Sigmoid colon (tissue), 4 donors: ENCODE data around the gene PGAP1.

Experiments
- CTCF ChIP-seq, 4 experiments: fragments of 450-650 bp in 3 of 4; fragments of 200-600 bp in 1 of 4; IDR thresholded peaks; one replicate each; pipeline ENCODE4 v1.5.1; 2016 to 2019; ENCODE audit warnings: antibody characterized with exemption in 4 of 4, mild to moderate bottlenecking in 3 of 4, moderate library complexity in 2 of 4
- EP300 ChIP-seq, 4 donors: sonication (generic); formaldehyde crosslinking; IDR thresholded peaks; one replicate each; pipeline ENCODE4 v1.6.1; 2017; ENCODE audit warnings: antibody characterized with exemption in 4 of 4
- POLR2A ChIP-seq, 2 donors: fragments of 450-650 bp; IDR thresholded peaks; one replicate each; pipeline ENCODE4 v1.6.1; 2016; ENCODE audit warnings: antibody characterized with exemption in 2 of 2, mild to moderate bottlenecking in 2 of 2, moderate library complexity in 2 of 2
- POLR2AphosphoS5 ChIP-seq, 4 donors: sonication (generic); formaldehyde crosslinking; IDR thresholded peaks; one replicate each; pipeline ENCODE4 v1.6.1; 2017; ENCODE audit warnings: antibody characterized with exemption in 4 of 4

GRCh38 chr2:196959281-196959680 lies 32.8 kb upstream of the PGAP1 start:
- TF ChIP-seq CTCF (IDR thresholded peaks at IDR 0.05) (no peak), POLR2AphosphoS5 (IDR thresholded peaks at IDR 0.05) (no peak), EP300 (IDR thresholded peaks at IDR 0.05) (no peak), POLR2A (IDR thresholded peaks at IDR 0.05) (no peak)
